HG03280 (cell line): ENCODE results near the gene PPP1R1C.
"Not testable (repeated sequence)": the region's sequence is repeated elsewhere in the genome, so short reads cannot be mapped to it uniquely, and the experiment has no call there.

Experiments
- ATAC-seq: cut with Tn5 transposase; IDR thresholded peaks from one replicate; pipeline ENCODE4 v1.9.1; 2021; ENCODE audit warnings: mild to moderate bottlenecking, moderate library complexity; ENCODE audit not compliant: unreplicated experiment

The PPP1R1C gene

GRCh38 chr2:182006595-182007341 is 21.1 kb downstream of the PPP1R1C start:
- no peak for ATAC-seq

GRCh38 chr2:182014284-182014683 is 28.6 kb downstream of the PPP1R1C start:
- no peak for ATAC-seq

- ATAC-seq, result no peak
These were observed 29.9 kb downstream of the PPP1R1C start for GRCh38 chr2:182015334-182016109.

- no peak for ATAC-seq
These were observed 32.6 kb downstream of the PPP1R1C start for GRCh38 chr2:182018218-182018617.

- ATAC-seq, result no peak
These were observed 34.1 kb downstream of the PPP1R1C start for GRCh38 chr2:182019731-182020130.

GRCh38 chr2:182020286-182021070 is 34.8 kb downstream of the PPP1R1C start:
- no peak for ATAC-seq

GRCh38 chr2:182023235-182023634 is 37.6 kb downstream of the PPP1R1C start:
- ATAC-seq, result no peak

GRCh38 chr2:182030875-182031274 is 45.2 kb downstream of the PPP1R1C start:
- ATAC-seq, result not testable (repeated sequence)

- no peak for ATAC-seq
These were observed 46.3 kb downstream of the PPP1R1C start for GRCh38 chr2:182031956-182032355.

GRCh38 chr2:182033449-182033848 is 47.8 kb downstream of the PPP1R1C start:
- ATAC-seq, result no peak

GRCh38 chr2:182038576-182038975 is 52.9 kb downstream of the PPP1R1C start:
- ATAC-seq, result no peak

GRCh38 chr2:182043021-182043420 is 57.4 kb downstream of the PPP1R1C start:
- no peak for ATAC-seq

GRCh38 chr2:182043861-182044260 is 58.2 kb downstream of the PPP1R1C start:
- no peak for ATAC-seq

GRCh38 chr2:182047544-182047943 is 61.9 kb downstream of the PPP1R1C start:
- no peak for ATAC-seq

- peak; percentile 68 for ATAC-seq
These were observed 62.4 kb downstream of the PPP1R1C start for GRCh38 chr2:182048088-182048487.

- no peak for ATAC-seq
These were observed 63.0 kb downstream of the PPP1R1C start for GRCh38 chr2:182048621-182049020.

- ATAC-seq, result no peak
These were observed 63.9 kb downstream of the PPP1R1C start for GRCh38 chr2:182049372-182050148.

GRCh38 chr2:182050333-182051135 is 64.9 kb downstream of the PPP1R1C start:
- no peak for ATAC-seq

- no peak for ATAC-seq
These were observed 70.3 kb downstream of the PPP1R1C start for GRCh38 chr2:182055993-182056392.

- no peak for ATAC-seq
These were observed 71.3 kb downstream of the PPP1R1C start for GRCh38 chr2:182057002-182057401.
